Measurements from ENCODE around the gene RFXANK.

GRCh38 chr19:19154768-19155494 lies 37.1 kb upstream of the RFXANK start:
- TF ChIP-seq CTCF (tag by site-specific recombination; IDR thresholded peaks at IDR 0.05) (no peak), ZNF280D (tag by site-specific recombination; IDR thresholded peaks at IDR 0.05) (no peak)

Data from HEK293 (cell line).